Peyer's patch (tissue), 4 donors: ENCODE results near the gene C12orf56.

ENCODE experiments used
- CTCF ChIP-seq, 6 experiments: fragments of 450-650 bp in 4 of 6; fragments of 200-600 bp in 2 of 6; sonication (generic) in 1 of 6; IDR thresholded peaks; one replicate each; pipeline ENCODE4 v1.5.1; 2017 to 2019; ENCODE audit warnings: antibody characterized with exemption in 6 of 6, mild to moderate bottlenecking in 3 of 6, moderate library complexity in 1 of 6
- POLR2A ChIP-seq, 2 donors: fragments of 450-650 bp; IDR thresholded peaks; one replicate each; pipeline ENCODE4 v1.5.1; 2017; ENCODE audit warnings: antibody characterized with exemption in 2 of 2, mild to moderate bottlenecking in 2 of 2, moderate library complexity in 2 of 2

GRCh38 chr12:64240781-64241180 is 149.8 kb downstream of the C12orf56 start:
- TF ChIP-seq CTCF (IDR thresholded peaks at IDR 0.05) (no peak), POLR2A (IDR thresholded peaks at IDR 0.05) (no peak)
